Mesothelial cell of epicardium (in vitro differentiated cells): ENCODE data around the gene CUL1. TPM values are rescaled to one million over a fixed set of nuclear protein-coding genes. Genes with fewer than 3 reads are reported as not detected.

ENCODE experiments used
- DNase-seq, 2 experiments: peaks; one replicate each; pipeline ENCODE4 v3.0.0; 2021; ENCODE audit warnings: low spot score in 2 of 2; ENCODE audit not compliant: unreplicated experiment in 2 of 2
- H3K27ac Mint-ChIP-seq: 2 replicates; pipeline ENCODE4 v1.8.0; 2021; ENCODE audit warnings: mixed read lengths
- H3K27me3 Mint-ChIP-seq: 2 replicates; pipeline ENCODE4 v1.8.0; 2021; ENCODE audit warnings: low read depth, mixed read lengths
- H3K36me3 Mint-ChIP-seq: 2 replicates; pipeline ENCODE4 v1.8.0; 2021; ENCODE audit warnings: mixed read lengths
- H3K4me1 Mint-ChIP-seq: 2 replicates; pipeline ENCODE4 v1.8.0; 2021; ENCODE audit warnings: mixed read lengths
- H3K4me3 Mint-ChIP-seq: 2 replicates; pipeline ENCODE4 v1.8.0; 2021; ENCODE audit warnings: mild to moderate bottlenecking, moderate library complexity, mixed read lengths
- H3K9me3 Mint-ChIP-seq: 2 replicates; pipeline ENCODE4 v1.8.0; 2021; ENCODE audit warnings: mixed read lengths
- total RNA-seq: library from RNA; stranded (reverse); gene quantifications from 3 replicates; pipeline ENCODE4 v1.2.1, GENCODE V29; 2021
- TF ChIP-seq, protein P1 (sequence below): fragments of 200-600 bp; sonication (generic); IDR thresholded peaks from one replicate; pipeline ENCODE4 v1.5.0; 2021; ENCODE audit warnings: antibody characterized with exemption; ENCODE audit not compliant: unreplicated experiment

The CUL1 gene
- total RNA-seq, 1 donor from 2014 or later: 60.9 TPM

DNA sequence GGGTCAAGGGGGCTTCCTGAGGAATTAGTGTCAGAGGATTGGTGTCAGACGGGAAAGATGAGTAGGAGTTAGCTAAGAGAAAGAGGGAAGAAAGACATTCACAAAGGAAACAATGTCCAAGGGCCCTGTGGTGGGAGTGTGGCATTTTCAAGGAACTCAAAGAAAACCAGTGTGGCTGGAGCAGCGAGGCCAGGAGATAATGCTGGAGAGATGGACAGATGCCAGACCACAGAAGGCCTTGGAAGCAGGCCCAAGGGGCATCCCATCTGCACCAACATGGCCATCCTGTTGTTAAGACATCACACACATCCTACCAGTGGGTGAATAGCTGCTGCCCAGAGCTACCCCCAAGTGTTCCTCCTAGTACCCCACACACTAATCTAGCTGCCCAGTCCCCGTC is 36.1 kb upstream of the CUL1 start:
- no peak overlapping the region for H3K4me3 Mint-ChIP-seq
- TF ChIP-seq, protein P1, sequence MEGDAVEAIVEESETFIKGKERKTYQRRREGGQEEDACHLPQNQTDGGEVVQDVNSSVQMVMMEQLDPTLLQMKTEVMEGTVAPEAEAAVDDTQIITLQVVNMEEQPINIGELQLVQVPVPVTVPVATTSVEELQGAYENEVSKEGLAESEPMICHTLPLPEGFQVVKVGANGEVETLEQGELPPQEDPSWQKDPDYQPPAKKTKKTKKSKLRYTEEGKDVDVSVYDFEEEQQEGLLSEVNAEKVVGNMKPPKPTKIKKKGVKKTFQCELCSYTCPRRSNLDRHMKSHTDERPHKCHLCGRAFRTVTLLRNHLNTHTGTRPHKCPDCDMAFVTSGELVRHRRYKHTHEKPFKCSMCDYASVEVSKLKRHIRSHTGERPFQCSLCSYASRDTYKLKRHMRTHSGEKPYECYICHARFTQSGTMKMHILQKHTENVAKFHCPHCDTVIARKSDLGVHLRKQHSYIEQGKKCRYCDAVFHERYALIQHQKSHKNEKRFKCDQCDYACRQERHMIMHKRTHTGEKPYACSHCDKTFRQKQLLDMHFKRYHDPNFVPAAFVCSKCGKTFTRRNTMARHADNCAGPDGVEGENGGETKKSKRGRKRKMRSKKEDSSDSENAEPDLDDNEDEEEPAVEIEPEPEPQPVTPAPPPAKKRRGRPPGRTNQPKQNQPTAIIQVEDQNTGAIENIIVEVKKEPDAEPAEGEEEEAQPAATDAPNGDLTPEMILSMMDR: no peak
- H3K36me3 Mint-ChIP-seq: no peaks in the 10 kb centered on the region
- H3K27me3 Mint-ChIP-seq: no peaks in the 10 kb centered on the region
- H3K4me1 Mint-ChIP-seq: peaks cover 1% of the 10 kb centered on the region
- H3K27ac Mint-ChIP-seq: no peak overlapping the region
- peaks cover 4% of the 10 kb centered on the region for H3K9me3 Mint-ChIP-seq
- DNase-seq: no peak

DNA sequence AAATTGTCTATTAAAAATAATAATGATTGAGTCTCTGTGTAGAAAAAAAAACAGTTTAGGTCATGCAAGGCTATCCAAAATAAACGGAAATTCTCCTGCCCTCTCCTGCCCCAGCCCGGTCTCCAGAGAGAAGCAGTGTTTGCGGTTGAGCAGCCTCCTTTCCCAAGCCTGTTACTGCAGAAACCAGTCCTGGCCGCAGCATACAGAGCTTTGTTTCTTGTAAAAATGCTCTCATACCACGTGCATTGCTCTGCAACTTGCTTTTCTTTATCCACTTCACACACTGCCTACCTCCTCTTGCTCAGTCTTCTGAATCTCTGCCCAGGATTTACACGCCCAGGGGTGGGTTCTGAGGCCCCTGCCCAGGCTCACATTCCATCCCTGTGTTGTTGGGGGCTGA is 34.4 kb upstream of the CUL1 start:
- H3K27me3 Mint-ChIP-seq: no peaks in the 10 kb centered on the region
- no peak overlapping the region for H3K27ac Mint-ChIP-seq
- peaks cover 4% of the 10 kb centered on the region for H3K9me3 Mint-ChIP-seq
- H3K4me3 Mint-ChIP-seq: no peak overlapping the region
- TF ChIP-seq, protein P1: no peak
- DNase-seq: no peak
- H3K4me1 Mint-ChIP-seq: peaks cover 1% of the 10 kb centered on the region
- no peaks in the 10 kb centered on the region for H3K36me3 Mint-ChIP-seq

DNA sequence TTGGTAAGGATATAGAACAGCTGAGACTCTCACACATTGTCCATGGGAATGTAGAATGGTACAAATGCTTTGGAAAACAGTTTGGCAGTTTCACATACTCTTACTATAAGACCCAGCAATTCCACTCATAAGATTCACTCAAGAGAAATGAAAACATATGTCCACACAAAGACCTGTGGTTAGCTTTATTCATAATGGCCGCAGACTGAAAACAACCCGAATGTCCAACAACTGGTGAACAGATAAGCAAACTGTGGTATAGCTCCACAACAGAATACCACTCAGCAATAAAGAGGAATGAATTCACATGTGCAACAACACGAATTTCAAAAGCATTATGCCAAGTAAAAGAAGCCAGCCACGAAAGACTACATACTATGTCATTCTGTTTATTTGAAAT is 33.5 kb upstream of the CUL1 start:
- no peak overlapping the region for H3K4me3 Mint-ChIP-seq
- TF ChIP-seq, protein P1: no peak
- no peak for DNase-seq
- no peak overlapping the region for H3K27ac Mint-ChIP-seq
- H3K9me3 Mint-ChIP-seq: peaks cover 4% of the 10 kb centered on the region
- H3K36me3 Mint-ChIP-seq: no peaks in the 10 kb centered on the region
- H3K4me1 Mint-ChIP-seq: peaks cover 1% of the 10 kb centered on the region
- no peaks in the 10 kb centered on the region for H3K27me3 Mint-ChIP-seq

DNA sequence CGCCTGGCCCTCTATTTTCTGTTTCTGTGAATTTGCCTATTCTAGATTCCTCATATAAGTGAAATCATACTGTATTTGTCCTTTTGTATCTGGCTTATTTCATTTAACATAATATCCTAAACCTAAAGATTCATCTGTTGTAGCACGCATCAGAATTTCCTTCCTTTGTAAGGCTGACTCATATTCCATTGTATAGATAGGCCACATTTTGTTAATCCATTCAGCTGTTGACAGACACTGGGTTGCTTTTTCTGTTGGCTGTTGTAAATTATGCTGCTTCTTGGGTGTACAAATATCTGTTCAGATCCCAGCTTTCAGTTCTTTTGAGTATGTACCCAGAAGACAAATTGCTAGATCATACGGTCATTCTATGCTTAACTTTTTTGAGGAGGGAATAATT is 28.8 kb upstream of the CUL1 start:
- Mint-ChIP-seq H3K36me3 (no peaks in the 10 kb centered on the region), H3K9me3 (peaks cover 7% of the 10 kb centered on the region), H3K4me1 (no peaks in the 10 kb centered on the region), H3K27me3 (no peaks in the 10 kb centered on the region), H3K27ac (no peak overlapping the region), H3K4me3 (no peak overlapping the region)
- TF ChIP-seq, protein P1: no peak
- no peak for DNase-seq

DNA sequence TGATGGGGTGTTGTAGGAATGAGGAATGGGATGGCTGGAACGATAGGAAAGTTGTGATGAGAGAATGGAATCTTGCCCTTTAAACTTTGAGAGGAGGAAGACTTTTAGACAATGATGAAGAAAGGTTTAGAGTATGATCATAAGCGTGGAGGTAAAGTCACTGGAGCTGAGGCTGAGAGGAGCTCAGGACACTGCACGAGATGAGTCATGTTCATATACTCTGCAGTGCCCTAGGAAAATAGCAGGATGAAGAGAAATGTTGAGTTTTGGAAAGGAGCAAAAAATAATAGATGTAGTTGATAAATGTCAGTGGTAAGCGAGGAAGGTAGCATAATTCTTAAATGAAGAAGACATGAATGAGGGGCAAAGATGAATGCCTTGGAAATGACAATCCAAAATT is 28.3 kb upstream of the CUL1 start:
- Mint-ChIP-seq H3K36me3 (no peaks in the 10 kb centered on the region), H3K27ac (no peak overlapping the region), H3K27me3 (no peaks in the 10 kb centered on the region), H3K9me3 (peaks cover 7% of the 10 kb centered on the region), H3K4me1 (no peaks in the 10 kb centered on the region), H3K4me3 (no peak overlapping the region)
- no peak for DNase-seq
- TF ChIP-seq, protein P1: no peak

DNA sequence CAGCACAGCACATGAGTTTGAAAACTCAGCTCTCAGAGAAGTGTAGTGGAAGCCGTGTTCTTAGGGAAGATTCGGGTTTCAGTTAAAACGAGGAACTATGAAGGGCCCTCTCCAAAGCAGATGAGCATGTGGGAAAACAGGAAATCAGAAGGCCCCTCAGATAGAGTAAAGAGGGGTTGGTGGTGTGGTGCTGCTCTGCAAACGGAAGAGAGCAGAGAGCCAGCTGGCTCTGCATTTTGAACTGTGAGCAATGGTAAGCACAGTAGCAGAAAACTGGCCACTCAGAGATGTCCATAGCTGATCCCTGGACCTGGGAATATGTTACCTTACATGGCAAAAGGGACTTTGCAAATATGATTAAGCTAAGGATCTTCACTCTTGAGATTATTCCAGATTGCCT is 27.9 kb upstream of the CUL1 start:
- H3K4me1 Mint-ChIP-seq: no peaks in the 10 kb centered on the region
- H3K9me3 Mint-ChIP-seq: peaks cover 7% of the 10 kb centered on the region
- H3K4me3 Mint-ChIP-seq: no peak overlapping the region
- no peaks in the 10 kb centered on the region for H3K27me3 Mint-ChIP-seq
- TF ChIP-seq, protein P1: no peak
- DNase-seq: no peak
- H3K36me3 Mint-ChIP-seq: no peaks in the 10 kb centered on the region
- no peak overlapping the region for H3K27ac Mint-ChIP-seq
